Thyroid gland (tissue), 4 donors: ENCODE results near the gene ST3GAL4.

Experiments used
- CTCF ChIP-seq, 6 experiments: fragments of 200-600 bp in 3 of 6; fragments of 450-650 bp in 3 of 6; sonication (generic) in 3 of 6; IDR thresholded peaks; one replicate each; pipeline ENCODE4 v1.5.1; 2016 to 2019; ENCODE audit warnings: antibody characterized with exemption in 6 of 6, mild to moderate bottlenecking in 2 of 6, inconsistent platforms in 1 of 6, moderate library complexity in 1 of 6
- POLR2A ChIP-seq, 2 donors: fragments of 450-650 bp; IDR thresholded peaks; one replicate each; pipeline ENCODE4 v1.6.1; 2017; ENCODE audit warnings: antibody characterized with exemption in 2 of 2, mild to moderate bottlenecking in 2 of 2, moderate library complexity in 1 of 2

GRCh38 chr11:126411971-126412381, 56.5 kb downstream of the ST3GAL4 start:
- no peak for TF ChIP-seq CTCF (IDR thresholded peaks at IDR 0.05)
- TF ChIP-seq POLR2A (IDR thresholded peaks at IDR 0.05): no peak
